Right ventricle myocardium superior (tissue), 1 donor: Measurements from ENCODE around the gene SLC4A8. TPM values are rescaled to one million over a fixed set of nuclear protein-coding genes. Genes with fewer than 3 reads are reported as not detected.
"Not testable (repeated sequence)": the region's sequence is repeated elsewhere in the genome, so short reads cannot be mapped to it uniquely, and the experiment has no call there.

Experiments
- ATAC-seq: fragments of 200-7000 bp; cut with Tn5 transposase; one replicate; pipeline ENCODE4 v1.9.1; 2020; ENCODE audit warnings: mild to moderate bottlenecking; ENCODE audit not compliant: poor library complexity
- DNase-seq: peaks from one replicate; pipeline ENCODE4 v3.0.0-alpha.2; 2020
- intact Hi-C: fragments of 100-400 bp; cut with DNase I; formaldehyde crosslinking; loops from one replicate; pipeline ENCODE4 v1.11.2; 2022
- total RNA-seq: library from RNA; stranded (reverse); fragmentation: NEBNext Ultra II Directional; extraction: Animal tissue kit (Norgen Biotek cat#: 25700); gene quantifications from one replicate; pipeline ENCODE4 v1.2.1, GENCODE V29; 2021
- donor health status: DM: no; HTN: yes; CAD: no; lungs with severe emphysema.

Gene SLC4A8
- total RNA-seq, 1 donor from 2014 or later = 0.89 TPM

DNA sequence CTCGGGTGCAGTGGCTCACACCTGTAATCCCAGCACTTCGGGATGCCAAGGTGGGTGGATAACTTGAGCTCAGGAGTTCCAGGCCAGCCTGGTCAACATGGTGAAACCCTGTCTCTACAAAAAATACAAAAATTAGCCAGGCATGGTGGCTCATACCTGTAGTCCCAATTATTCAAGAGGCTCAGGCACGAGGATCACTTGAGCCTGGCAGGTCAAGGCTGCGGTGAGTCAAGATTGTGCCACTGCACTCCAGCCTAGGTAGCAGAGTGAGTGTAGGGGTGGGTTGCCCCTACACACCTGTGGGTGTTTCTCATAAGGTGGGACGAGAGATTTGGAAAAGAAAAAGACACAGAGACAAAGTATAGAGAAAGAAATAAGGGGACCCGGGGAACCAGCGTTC, 29.4 kb downstream of the SLC4A8 start:
- DNase-seq, ATAC-seq, intact Hi-C loops: not testable (repeated sequence)

DNA sequence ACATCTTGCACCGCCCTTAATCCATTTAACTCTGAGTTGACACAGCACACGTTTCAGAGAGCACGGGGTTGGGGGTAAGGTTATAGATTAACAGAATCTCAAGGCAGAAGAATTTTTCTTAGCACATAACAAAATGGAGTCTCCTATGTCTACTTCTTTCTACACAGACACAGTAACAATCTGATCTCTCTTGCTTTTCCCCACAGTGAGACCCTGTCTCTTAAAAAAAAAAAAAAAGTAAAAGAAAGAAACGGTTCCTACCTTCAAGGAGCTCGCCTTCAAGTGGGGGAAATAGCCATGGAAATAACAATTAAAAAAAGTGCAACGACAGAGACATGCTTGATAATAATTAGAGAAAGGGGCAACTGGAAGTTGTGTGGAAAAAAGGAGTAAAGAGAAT, 30.4 kb downstream of the SLC4A8 start:
- DNase-seq, intact Hi-C loops, ATAC-seq: not testable (repeated sequence)

DNA sequence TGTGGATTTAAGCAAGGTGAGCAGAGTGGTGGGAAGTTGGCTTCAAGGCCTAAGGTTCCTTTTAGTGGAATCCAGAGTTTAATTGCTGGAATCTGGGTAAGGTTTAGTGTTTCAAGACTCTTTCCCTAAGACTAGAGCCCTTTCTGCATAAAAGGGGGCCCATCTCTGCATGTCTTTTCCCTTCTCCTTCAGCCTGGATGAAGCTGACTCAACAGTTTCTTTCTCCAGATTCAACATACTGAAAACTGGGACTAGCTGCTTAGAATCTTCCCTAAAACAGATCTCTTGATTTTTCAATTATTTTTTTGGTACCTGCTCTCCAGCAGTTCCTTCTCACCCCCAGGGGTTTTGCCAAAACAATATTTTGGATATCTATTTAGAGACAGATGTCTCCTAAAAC, 34.0 kb downstream of the SLC4A8 start:
- intact Hi-C loops = no loop called here
- ATAC-seq (no peak), DNase-seq (no peak)

DNA sequence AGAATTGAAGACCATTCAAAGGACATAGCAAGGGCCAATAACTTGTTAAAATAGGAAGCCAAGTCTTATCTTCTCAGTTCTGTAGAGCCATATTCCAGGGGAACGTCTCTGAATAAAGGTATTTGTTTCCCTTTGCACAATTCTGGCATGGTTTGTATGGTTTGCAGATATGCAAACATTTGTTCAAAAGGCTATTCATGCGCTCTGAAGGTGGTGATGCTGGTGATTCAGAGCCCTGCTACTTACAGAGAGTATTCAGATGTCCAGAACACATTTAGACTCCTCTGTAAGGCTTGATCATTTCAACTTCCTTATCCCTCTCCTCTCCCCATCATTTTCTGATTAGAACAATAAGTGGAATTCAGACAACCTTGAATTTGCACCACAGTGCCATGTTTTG, 35.9 kb downstream of the SLC4A8 start:
- no peak for ATAC-seq
- no peak for DNase-seq
- intact Hi-C loops = no loop called here

GRCh38 chr12:51465491-51465890, 40.9 kb downstream of the SLC4A8 start:
- no peak for DNase-seq
- intact Hi-C loops = no loop called here
- ATAC-seq = no peak

DNA sequence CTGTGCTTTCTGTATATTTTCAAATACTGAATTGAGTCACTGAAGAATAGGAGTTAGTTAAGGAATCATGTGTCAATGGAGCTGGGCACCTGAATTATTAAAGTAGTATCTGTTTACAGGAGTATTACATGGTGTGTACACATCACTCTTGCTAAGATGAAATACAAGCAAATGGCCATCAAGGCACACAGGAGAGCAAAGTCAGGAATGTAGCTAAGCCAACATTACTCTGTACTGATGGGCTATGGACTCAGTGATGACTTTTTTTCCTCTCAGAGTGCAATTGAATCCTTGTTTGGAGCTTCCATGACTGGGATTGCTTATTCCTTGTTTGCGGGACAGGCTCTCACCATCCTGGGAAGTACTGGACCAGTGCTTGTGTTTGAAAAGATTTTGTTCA, 45.5 kb downstream of the SLC4A8 start:
- intact Hi-C loops = no loop called here
- ATAC-seq (no peak), DNase-seq (no peak)

- intact Hi-C loops = no loop called here
- ATAC-seq = no peak
Observed at GRCh38 chr12:51471111-51471864, 46.7 kb downstream of the SLC4A8 start.

DNA sequence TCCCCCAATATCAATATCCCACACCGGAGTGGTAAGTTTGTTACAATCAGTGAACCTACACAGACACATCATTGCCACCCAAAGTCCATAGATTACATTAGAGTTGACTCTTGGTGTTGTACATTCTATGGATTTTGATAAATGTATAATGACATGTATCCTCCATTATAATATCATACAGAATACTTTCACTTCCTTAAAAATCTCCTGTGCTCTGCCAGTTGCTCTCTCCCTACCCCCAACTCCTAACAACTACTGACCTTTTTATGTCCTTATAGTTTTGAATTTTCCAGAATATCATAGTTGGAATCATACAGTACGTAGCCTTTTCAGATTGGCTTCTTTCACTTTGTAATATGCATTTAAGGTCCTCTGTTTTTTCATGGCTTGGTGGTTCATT, 48.4 kb downstream of the SLC4A8 start:
- intact Hi-C loops = no loop called here
- DNase-seq (no peak), ATAC-seq (no peak)

More at GRCh38 chr12:51471111-51471864, 46.7 kb downstream of the SLC4A8 start:
- DNase-seq = no peak

- ATAC-seq (no peak), DNase-seq (no peak)
- intact Hi-C loops = no loop called here
Observed at GRCh38 chr12:51473947-51474346, 49.3 kb downstream of the SLC4A8 start.

- ATAC-seq (no peak), DNase-seq (no peak)
- intact Hi-C loops = no loop called here
Observed at GRCh38 chr12:51475543-51475942, 50.9 kb downstream of the SLC4A8 start.

DNA sequence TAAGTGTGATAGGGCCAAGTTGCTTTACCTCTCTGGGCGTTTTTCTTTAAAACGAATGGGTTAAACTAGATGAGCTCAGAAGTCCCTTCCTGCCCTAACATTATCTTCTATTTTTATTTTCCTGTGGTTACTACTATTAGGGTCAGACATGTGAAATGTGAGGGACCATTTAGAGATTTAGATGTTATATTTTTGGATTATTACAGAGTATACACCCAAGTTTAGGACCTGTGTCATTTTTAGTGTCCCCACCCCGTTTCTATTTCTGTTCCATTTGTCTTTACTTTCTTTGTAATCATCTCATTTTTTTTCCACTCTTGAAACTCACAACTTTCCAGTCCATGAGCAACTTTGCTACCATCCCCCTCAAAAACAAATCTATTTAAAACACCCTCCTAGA, 56.3 kb downstream of the SLC4A8 start:
- no peak for DNase-seq
- intact Hi-C loops = no loop called here
- no peak for ATAC-seq

DNA sequence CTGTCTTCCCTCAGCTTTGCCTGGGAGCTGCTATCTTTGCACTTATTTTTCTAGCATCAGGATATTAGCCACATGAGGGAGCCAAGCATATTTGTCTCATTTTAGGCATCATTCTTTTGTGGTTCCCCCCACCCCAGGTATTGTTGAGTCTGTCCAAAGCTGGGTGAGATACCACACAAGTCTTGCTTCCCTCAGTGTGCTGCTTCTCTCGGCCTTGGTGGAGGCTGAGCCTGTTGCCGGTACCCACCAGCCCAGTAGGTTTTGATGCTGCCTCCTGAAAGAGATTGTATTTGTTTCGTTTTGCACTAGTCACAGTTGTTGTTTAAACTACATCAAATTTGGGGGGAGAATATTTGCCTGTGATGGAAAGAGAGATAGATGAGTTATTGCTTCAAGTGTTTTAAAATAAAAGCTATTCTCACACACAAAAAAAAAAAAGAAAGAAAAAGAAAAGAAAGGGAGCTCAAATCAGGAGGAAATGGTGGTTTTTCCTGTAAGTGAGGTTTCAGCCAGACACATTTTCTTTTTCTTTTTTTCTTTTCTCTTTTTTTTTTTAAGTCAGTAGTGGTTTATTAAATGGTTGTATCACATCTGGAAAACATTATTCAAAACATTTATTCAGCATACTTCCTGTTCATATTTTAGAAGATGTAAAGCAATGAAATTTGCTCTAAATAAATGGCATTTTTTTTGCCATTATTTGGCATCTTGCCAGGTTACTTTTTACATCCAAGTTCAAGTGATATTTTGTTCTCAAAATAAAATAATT, 58.5 kb downstream of the SLC4A8 start:
- DNase-seq = no peak
- intact Hi-C loops = no loop called here
- no peak for ATAC-seq

GRCh38 chr12:51484119-51484518, 59.5 kb downstream of the SLC4A8 start:
- intact Hi-C loops = no loop called here
- DNase-seq (no peak), ATAC-seq (no peak)

GRCh38 chr12:51488281-51488680, 63.6 kb downstream of the SLC4A8 start:
- ATAC-seq (no peak), DNase-seq (no peak)
- intact Hi-C loops = no loop called here

- intact Hi-C loops = no loop called here
- DNase-seq = no peak
- ATAC-seq = no peak
Observed at GRCh38 chr12:51493281-51493680, 68.7 kb downstream of the SLC4A8 start.

GRCh38 chr12:51496895-51497294, 72.3 kb downstream of the SLC4A8 start:
- ATAC-seq (no peak), DNase-seq (no peak)
- intact Hi-C loops = no loop called here

DNA sequence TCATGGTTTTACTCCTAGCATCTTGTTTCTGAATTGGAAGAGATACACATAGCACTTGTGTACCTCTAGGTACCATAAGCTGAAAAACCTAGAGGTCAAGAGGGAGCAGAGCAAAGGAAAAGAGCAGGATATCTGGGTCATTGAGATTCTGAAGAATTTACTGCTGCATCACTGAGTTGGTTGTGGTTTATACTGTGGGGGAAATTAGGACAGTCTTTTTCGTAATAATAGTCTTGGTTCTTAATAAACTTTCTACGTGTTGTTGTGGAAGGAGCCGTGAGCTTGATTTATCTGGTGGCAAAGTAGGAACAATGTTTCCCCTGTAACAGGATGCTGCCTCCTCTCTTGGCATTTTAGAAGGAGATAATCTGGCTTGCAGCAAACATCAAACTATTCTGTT, 80.2 kb downstream of the SLC4A8 start:
- intact Hi-C loops = no loop called here
- no peak for DNase-seq
- ATAC-seq = no peak

GRCh38 chr12:51505360-51506105, 80.9 kb downstream of the SLC4A8 start:
- ATAC-seq = no peak
- intact Hi-C loops = no loop called here
- no peak for DNase-seq

DNA sequence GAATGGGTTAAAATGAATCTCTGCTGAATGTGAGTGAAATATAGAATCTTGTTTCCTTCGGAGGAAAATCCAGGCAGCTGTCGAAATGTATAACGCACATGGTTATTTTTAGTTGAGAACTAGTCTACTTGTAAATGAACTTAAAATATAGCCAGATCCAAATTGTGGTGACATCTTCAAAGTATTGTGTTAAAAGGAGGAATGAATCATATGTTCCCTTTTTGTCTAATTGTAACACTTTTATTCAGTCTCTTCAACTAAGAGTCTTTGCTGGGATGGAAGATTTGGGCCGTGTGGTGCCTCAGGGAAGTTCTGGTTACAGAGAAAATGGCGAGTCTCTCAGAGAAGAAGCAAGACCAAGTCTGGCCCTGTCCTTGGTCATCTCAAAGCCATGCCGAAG, 82.5 kb downstream of the SLC4A8 start:
- no peak for DNase-seq
- intact Hi-C loops = no loop called here
- ATAC-seq = no peak

- ATAC-seq (no peak), DNase-seq (no peak)
- intact Hi-C loops = no loop called here
Observed at GRCh38 chr12:51508285-51508684, 83.7 kb downstream of the SLC4A8 start.
